DOHH2 (cell line): ENCODE results near the gene PPP5C.

Experiments
- EZH2phosphoT487 ChIP-seq: fragments of 200-600 bp; sonication (generic); IDR thresholded peaks from 2 replicates; pipeline ENCODE4 v1.6.1; 2017; ENCODE audit warnings: borderline replicate concordance, mild to moderate bottlenecking, antibody characterized with exemption, low read length, moderate library complexity, mixed read lengths
- TF ChIP-seq, protein P1 (sequence below): fragments of 200-600 bp; sonication (generic); IDR thresholded peaks from one replicate; pipeline ENCODE4 v1.5.1; 2014; ENCODE audit warnings: antibody characterized with exemption, mild to moderate bottlenecking, low read depth, low read length; ENCODE audit not compliant: poor library complexity, severe bottlenecking

DNA sequence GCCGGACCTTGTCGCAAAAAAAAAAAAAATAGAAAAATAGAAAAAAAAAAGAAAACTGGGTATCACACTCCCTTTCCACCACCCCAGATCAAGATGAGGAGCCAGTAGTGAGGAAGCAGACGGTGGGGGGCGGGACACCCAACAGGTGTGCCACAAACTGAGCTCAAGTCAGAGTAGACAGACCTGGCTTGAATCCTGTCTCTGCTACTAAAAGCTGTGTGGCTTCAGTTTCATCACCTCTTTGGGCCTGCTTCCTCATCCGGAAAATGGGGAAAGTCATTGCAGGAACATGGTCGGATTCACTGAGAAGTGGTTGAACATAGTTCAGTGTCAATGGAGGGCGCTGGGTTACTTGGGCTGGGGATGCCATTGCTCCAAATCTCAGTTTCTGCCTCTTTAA, 47.2 kb upstream of the PPP5C start:
- TF ChIP-seq, protein P1, sequence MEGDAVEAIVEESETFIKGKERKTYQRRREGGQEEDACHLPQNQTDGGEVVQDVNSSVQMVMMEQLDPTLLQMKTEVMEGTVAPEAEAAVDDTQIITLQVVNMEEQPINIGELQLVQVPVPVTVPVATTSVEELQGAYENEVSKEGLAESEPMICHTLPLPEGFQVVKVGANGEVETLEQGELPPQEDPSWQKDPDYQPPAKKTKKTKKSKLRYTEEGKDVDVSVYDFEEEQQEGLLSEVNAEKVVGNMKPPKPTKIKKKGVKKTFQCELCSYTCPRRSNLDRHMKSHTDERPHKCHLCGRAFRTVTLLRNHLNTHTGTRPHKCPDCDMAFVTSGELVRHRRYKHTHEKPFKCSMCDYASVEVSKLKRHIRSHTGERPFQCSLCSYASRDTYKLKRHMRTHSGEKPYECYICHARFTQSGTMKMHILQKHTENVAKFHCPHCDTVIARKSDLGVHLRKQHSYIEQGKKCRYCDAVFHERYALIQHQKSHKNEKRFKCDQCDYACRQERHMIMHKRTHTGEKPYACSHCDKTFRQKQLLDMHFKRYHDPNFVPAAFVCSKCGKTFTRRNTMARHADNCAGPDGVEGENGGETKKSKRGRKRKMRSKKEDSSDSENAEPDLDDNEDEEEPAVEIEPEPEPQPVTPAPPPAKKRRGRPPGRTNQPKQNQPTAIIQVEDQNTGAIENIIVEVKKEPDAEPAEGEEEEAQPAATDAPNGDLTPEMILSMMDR: no peak
- TF ChIP-seq EZH2phosphoT487: no peak
